Measurements from ENCODE around the gene DIPK1A. TPM values are rescaled to one million over a fixed set of nuclear protein-coding genes. Genes with fewer than 3 reads are reported as not detected.
A peak's percentile ranks its signal among the peaks of the same experiment; 100 is the strongest.

Gene DIPK1A
- total RNA-seq, 1 experiment from 2014 or later = 10.5 TPM

DNA sequence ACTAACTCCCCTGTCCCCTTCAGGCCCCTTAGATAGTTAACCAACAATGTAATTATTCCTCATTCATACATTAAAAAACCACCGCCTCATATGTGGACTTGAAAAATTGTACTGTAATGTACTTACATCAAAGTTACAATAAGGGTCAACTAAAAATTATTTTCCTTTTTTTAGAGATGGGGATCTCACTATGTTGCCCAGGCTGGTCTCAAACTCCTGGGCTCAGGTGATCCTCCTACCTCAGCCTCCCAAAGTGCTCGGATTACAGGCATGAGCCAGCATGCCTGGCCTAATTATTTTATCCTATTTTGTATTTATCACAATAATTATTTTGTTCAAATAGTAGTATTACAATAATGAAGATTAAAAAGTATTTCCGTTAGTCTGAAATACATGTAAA is 116.8 kb downstream of the DIPK1A start:
- Histone ChIP-seq H3K9me2 (ENCODE audit: insufficient read depth) (no peaks in the 10 kb centered on the region), H3K9me3 (ENCODE audit: insufficient read depth, low read depth) (no peaks in the 10 kb centered on the region), H3K79me2 (ENCODE audit: low read depth) (peaks cover 16% of the 10 kb centered on the region), H3K4me3 (no peak overlapping the region), H2AFZ (no peak overlapping the region), H3K27me3 (ENCODE audit: insufficient read depth, low read depth) (no peaks in the 10 kb centered on the region), H4K20me1 (ENCODE audit: insufficient read depth) (peaks cover 33% of the 10 kb centered on the region), H3K4me1 (replicated peaks; ENCODE audit: insufficient read depth) (no peaks in the 10 kb centered on the region), H3K4me2 (no peak overlapping the region), H3F3A (ENCODE audit: insufficient read depth, low read depth) (peaks cover 64% of the 10 kb centered on the region), H3K36me3 (ENCODE audit: low read depth) (peaks cover 47% of the 10 kb centered on the region), H3K27ac (0 out of 2 replicates have a peak overlapping the region, but pooled peaks have one; percentile 0)
- ChIA-PET POLR2A (ENCODE audit: unreplicated experiment) (no interaction called here), CTCF (no interaction called here)
- intact Hi-C loops (cut with micrococcal nuclease; ENCODE audit: unreplicated experiment) = no loop called here
- no TSS peak for BruUV-seq (replicated peaks)
- no peak for DNase-seq
- TF ChIP-seq EZH2 (IDR thresholded peaks at IDR 0.05; ENCODE audit: low read depth) = no peak
- TF ChIP-seq, protein P1, sequence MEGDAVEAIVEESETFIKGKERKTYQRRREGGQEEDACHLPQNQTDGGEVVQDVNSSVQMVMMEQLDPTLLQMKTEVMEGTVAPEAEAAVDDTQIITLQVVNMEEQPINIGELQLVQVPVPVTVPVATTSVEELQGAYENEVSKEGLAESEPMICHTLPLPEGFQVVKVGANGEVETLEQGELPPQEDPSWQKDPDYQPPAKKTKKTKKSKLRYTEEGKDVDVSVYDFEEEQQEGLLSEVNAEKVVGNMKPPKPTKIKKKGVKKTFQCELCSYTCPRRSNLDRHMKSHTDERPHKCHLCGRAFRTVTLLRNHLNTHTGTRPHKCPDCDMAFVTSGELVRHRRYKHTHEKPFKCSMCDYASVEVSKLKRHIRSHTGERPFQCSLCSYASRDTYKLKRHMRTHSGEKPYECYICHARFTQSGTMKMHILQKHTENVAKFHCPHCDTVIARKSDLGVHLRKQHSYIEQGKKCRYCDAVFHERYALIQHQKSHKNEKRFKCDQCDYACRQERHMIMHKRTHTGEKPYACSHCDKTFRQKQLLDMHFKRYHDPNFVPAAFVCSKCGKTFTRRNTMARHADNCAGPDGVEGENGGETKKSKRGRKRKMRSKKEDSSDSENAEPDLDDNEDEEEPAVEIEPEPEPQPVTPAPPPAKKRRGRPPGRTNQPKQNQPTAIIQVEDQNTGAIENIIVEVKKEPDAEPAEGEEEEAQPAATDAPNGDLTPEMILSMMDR (conservative IDR thresholded peaks at IDR 0.05) = no peak

DNA sequence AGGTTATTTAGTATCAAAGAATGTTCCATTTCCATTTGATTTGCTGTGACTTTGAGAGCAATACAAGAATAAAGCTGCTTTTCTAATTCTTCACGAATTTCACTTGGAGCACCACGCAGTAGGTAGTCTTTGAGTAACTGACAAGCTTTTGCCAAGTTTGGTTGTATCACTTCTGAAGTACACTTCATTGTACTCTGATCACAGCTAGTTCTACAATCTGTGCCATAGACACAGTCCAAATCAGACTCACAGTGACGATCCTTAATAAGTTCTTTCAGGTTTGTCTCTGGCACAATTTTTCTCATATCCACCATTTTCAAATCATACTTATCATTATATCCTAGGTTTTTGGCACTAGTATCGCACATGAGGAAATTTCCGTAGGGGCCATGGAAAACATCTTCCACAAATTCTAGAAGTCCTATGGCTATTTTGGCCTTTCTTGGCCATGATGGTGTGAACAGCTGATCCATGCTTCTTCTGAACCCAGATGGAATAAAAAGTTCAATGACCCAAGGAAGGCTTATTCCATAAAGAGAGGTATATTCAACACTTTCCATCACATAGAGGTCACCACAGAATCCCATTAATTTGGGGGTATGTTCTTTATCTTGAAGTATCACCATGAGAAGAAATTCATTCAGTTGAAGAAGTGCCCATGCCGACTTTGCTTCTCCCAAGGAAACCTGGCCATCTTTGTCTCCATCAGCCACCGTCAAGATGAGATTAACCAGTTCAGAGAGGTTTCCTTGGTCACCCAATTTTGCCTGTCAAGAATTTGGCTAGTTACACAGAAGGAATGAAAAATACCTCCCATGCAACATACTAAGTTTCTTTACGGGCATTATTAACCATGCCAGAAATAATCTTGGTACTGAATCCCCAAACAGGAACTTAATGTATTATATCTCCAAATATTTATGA is 117.6 kb downstream of the DIPK1A start:
- ChIA-PET CTCF (no interaction called here), POLR2A (ENCODE audit: unreplicated experiment) (interaction anchor here (0.5 kb wide), 1 partner anchor 143 kb away, joined by 11 read pairs; no protein-coding TSS in a partner anchor)
- Histone ChIP-seq H3K4me2 (no peak overlapping the region), H3K36me3 (ENCODE audit: low read depth) (peaks cover 54% of the 10 kb centered on the region), H2AFZ (no peak overlapping the region), H3K9me2 (ENCODE audit: insufficient read depth) (no peaks in the 10 kb centered on the region), H4K20me1 (ENCODE audit: insufficient read depth) (peaks cover 40% of the 10 kb centered on the region), H3K27ac (0 out of 2 replicates have a peak overlapping the region, but pooled peaks have one; percentile 0), H3K9me3 (ENCODE audit: insufficient read depth, low read depth) (no peaks in the 10 kb centered on the region), H3K27me3 (ENCODE audit: insufficient read depth, low read depth) (no peaks in the 10 kb centered on the region), H3F3A (ENCODE audit: insufficient read depth, low read depth) (peaks cover 72% of the 10 kb centered on the region), H3K4me1 (replicated peaks; ENCODE audit: insufficient read depth) (no peaks in the 10 kb centered on the region), H3K4me3 (no peak overlapping the region), H3K79me2 (ENCODE audit: low read depth) (peaks cover 23% of the 10 kb centered on the region)
- BruUV-seq (replicated peaks) = no TSS peak
- intact Hi-C loops (cut with micrococcal nuclease; ENCODE audit: unreplicated experiment) = no loop called here
- TF ChIP-seq, protein P1 (conservative IDR thresholded peaks at IDR 0.05) = no peak
- TF ChIP-seq EZH2 (IDR thresholded peaks at IDR 0.05; ENCODE audit: low read depth) = no peak
- no peak for DNase-seq

DNA sequence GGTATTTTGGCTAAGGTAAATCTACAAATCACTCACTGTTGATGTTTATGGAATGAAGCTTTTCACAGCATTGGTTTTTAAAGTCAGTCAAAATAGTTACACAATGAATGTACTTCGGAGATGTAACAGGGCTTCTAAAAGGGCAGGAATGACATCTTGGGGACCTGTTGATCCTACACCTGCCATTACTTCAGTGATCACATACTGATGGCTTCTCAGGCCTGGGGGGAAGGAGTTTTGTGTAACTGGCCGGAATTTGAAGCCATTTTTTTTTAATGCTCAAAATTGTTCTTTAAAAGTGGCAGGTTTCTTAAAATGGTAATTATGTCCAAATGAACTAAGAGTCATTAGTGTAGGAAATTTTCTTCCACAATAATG is 118.2 kb downstream of the DIPK1A start:
- Histone ChIP-seq H3K27ac (no peak overlapping the region), H3K79me2 (ENCODE audit: low read depth) (peaks cover 30% of the 10 kb centered on the region), H3K9me2 (ENCODE audit: insufficient read depth) (no peaks in the 10 kb centered on the region), H3K36me3 (ENCODE audit: low read depth) (peaks cover 61% of the 10 kb centered on the region), H3K27me3 (ENCODE audit: insufficient read depth, low read depth) (no peaks in the 10 kb centered on the region), H3K9me3 (ENCODE audit: insufficient read depth, low read depth) (no peaks in the 10 kb centered on the region), H3K4me1 (replicated peaks; ENCODE audit: insufficient read depth) (peaks cover under 1% of the 10 kb centered on the region), H3K4me3 (no peak overlapping the region), H4K20me1 (ENCODE audit: insufficient read depth) (peaks cover 47% of the 10 kb centered on the region), H3F3A (ENCODE audit: insufficient read depth, low read depth) (peaks cover 75% of the 10 kb centered on the region), H3K4me2 (no peak overlapping the region), H2AFZ (no peak overlapping the region)
- BruUV-seq (replicated peaks) = no TSS peak
- DNase-seq = no peak
- intact Hi-C loops (cut with micrococcal nuclease; ENCODE audit: unreplicated experiment) = no loop called here
- TF ChIP-seq, protein P1 (conservative IDR thresholded peaks at IDR 0.05) = no peak
- no peak for TF ChIP-seq EZH2 (IDR thresholded peaks at IDR 0.05; ENCODE audit: low read depth)
- CTCF ChIA-PET = no interaction called here
- POLR2A ChIA-PET (ENCODE audit: unreplicated experiment) = no interaction called here

Measured in PC-9 (cell line).